Gastroesophageal sphincter (tissue), 4 donors: Measurements from ENCODE around the gene PBOV1. TPM values are rescaled to one million over a fixed set of nuclear protein-coding genes. Genes with fewer than 3 reads are reported as not detected.
"Not testable (repeated sequence)": the region's sequence is repeated elsewhere in the genome, so short reads cannot be mapped to it uniquely, and the experiment has no call there.

Experiments used
- ATAC-seq: fragments of 150-250 bp; one replicate; pipeline ENCODE4 v1.9.1; 2016; ENCODE audit warnings: mild to moderate bottlenecking, moderate library complexity
- H3K27ac ChIP-seq, 4 donors: fragments of 200-600 bp; sonication (generic) in 3 of 4; 1 replicate in 3 of 4; 2 replicates in 1 of 4; pipeline ENCODE4 v1.5.1; 2016 to 2019
- H3K27me3 ChIP-seq: fragments of 200-600 bp; sonication (generic); one replicate; pipeline ENCODE4 v1.5.1; 2019
- H3K36me3 ChIP-seq, 2 donors: fragments of 200-600 bp; sonication (generic); one replicate each; pipeline ENCODE4 v1.5.1; 2019; ENCODE audit warnings: control low read depth in 1 of 2
- H3K4me1 ChIP-seq, 3 donors: fragments of 200-600 bp; sonication (generic); 1 replicate in 2 of 3; 2 replicates in 1 of 3; pipeline ENCODE4 v1.5.1; 2016 to 2019; ENCODE audit warnings: control low read depth in 2 of 3
- H3K4me3 ChIP-seq, 2 donors: fragments of 200-600 bp; sonication (generic); one replicate each; pipeline ENCODE4 v1.5.1; 2019; ENCODE audit warnings: mild to moderate bottlenecking in 1 of 2, moderate library complexity in 1 of 2
- H3K9me3 ChIP-seq, 3 donors: fragments of 200-600 bp; sonication (generic); one replicate each; pipeline ENCODE4 v1.5.1; 2017 to 2019; ENCODE audit warnings: control low read depth in 2 of 3
- CTCF ChIP-seq, 4 experiments: fragments of 200-600 bp in 2 of 4; fragments of 450-650 bp in 2 of 4; sonication (generic) in 1 of 4; IDR thresholded peaks; one replicate each; pipeline ENCODE4 v1.5.1; 2017 to 2019; ENCODE audit warnings: antibody characterized with exemption in 4 of 4, mild to moderate bottlenecking in 2 of 4, moderate library complexity in 2 of 4
- EP300 ChIP-seq: sonication (generic); formaldehyde crosslinking; IDR thresholded peaks from one replicate; pipeline ENCODE4 v1.6.1; 2017; ENCODE audit warnings: antibody characterized with exemption, mild to moderate bottlenecking
- POLR2A ChIP-seq, 2 donors: fragments of 450-650 bp; IDR thresholded peaks; one replicate each; pipeline ENCODE4 v1.6.1; 2017; ENCODE audit warnings: antibody characterized with exemption in 2 of 2, mild to moderate bottlenecking in 2 of 2, moderate library complexity in 1 of 2
- POLR2AphosphoS5 ChIP-seq: sonication (generic); formaldehyde crosslinking; IDR thresholded peaks from one replicate; pipeline ENCODE4 v1.6.1; 2017; ENCODE audit warnings: antibody characterized with exemption
- WGBS, 2 donors: methylation state at CpG; one replicate each; pipeline ENCODE4 v1.1.5; 2018; ENCODE audit warnings: low coverage in 1 of 2; 5-methylcytosine and 5-hydroxymethylcytosine counted together
- total RNA-seq, 4 donors: library from RNA; depleted of rRNA; stranded (reverse); fragments of >200 nt; gene quantifications; one replicate each; pipeline ENCODE4 v1.1.0, GENCODE V29; 2016

Gene PBOV1
- total RNA-seq, 4 donors from 2014 or later: not detected

GRCh38 chr6:138219398-138219797 is 1.1 kb upstream of the PBOV1 start:
- H3K27ac ChIP-seq: no peak overlapping the region
- 93 to 100% methylated on average over 3 of the region's 3 CpGs for WGBS, 2 donors
- no peaks in the 10 kb centered on the region for H3K36me3 ChIP-seq
- H3K4me3 ChIP-seq: no peak overlapping the region
- no peak for ATAC-seq
- H3K9me3 ChIP-seq: no peaks in the 10 kb centered on the region
- no peaks in the 10 kb centered on the region for H3K27me3 ChIP-seq
- no peaks in the 10 kb centered on the region for H3K4me1 ChIP-seq
- TF ChIP-seq POLR2A (IDR thresholded peaks at IDR 0.05) (no peak), CTCF (IDR thresholded peaks at IDR 0.05) (no peak), POLR2AphosphoS5 (no peak), EP300 (no peak)

GRCh38 chr6:138215093-138215782 is 3.1 kb downstream of the PBOV1 start:
- H3K4me3 ChIP-seq: no peak overlapping the region
- H3K4me1 ChIP-seq: no peaks in the 10 kb centered on the region
- H3K27ac ChIP-seq: no peak overlapping the region
- H3K36me3 ChIP-seq: no peaks in the 10 kb centered on the region
- no peaks in the 10 kb centered on the region for H3K9me3 ChIP-seq
- no peaks in the 10 kb centered on the region for H3K27me3 ChIP-seq
- TF ChIP-seq POLR2AphosphoS5: no peak
- no peak for TF ChIP-seq POLR2A (IDR thresholded peaks at IDR 0.05)
- no peak for TF ChIP-seq CTCF (IDR thresholded peaks at IDR 0.05)
- TF ChIP-seq EP300: no peak
- no peak for ATAC-seq
- 70 to 75% methylated on average over 3 to 7 of the region's 7 CpGs for WGBS, 2 donors

DNA sequence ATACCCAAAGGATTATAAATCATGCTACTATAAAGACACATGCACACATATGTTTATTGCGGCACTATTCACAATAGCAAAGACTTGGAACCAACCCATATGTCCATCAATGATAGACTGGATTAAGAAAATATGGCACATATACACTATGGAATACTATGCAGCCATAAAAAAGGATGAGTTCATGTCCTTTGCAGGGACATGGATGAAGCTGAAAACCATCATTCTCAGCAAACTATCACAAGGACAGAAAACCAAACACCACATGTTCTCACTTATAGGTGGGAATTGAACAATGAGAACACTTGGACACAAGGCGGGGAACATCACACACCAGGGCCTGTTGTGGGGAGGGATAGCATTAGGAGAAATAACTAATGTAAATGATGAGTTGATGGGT is 5.8 kb downstream of the PBOV1 start:
- H3K4me1 ChIP-seq, H3K27ac ChIP-seq, H3K36me3 ChIP-seq, H3K27me3 ChIP-seq, ATAC-seq, H3K4me3 ChIP-seq, H3K9me3 ChIP-seq: not testable (repeated sequence)
- WGBS, 2 donors: 94 to 97% methylated on average over 2 of the region's 2 CpGs

GRCh38 chr6:138211601-138212000 is 6.7 kb downstream of the PBOV1 start:
- no peaks in the 10 kb centered on the region for H3K27me3 ChIP-seq
- no peak for ATAC-seq
- TF ChIP-seq EP300 (no peak), CTCF (IDR thresholded peaks at IDR 0.05) (no peak), POLR2A (IDR thresholded peaks at IDR 0.05) (no peak), POLR2AphosphoS5 (no peak)

GRCh38 chr6:138211048-138211581 is 7.2 kb downstream of the PBOV1 start:
- H3K36me3 ChIP-seq: no peaks in the 10 kb centered on the region
- no peak overlapping the region for H3K27ac ChIP-seq
- no peak for TF ChIP-seq CTCF (IDR thresholded peaks at IDR 0.05)
- TF ChIP-seq POLR2A (IDR thresholded peaks at IDR 0.05): no peak
- no peak for TF ChIP-seq POLR2AphosphoS5
- no peak for TF ChIP-seq EP300
- no peaks in the 10 kb centered on the region for H3K4me1 ChIP-seq
- H3K27me3 ChIP-seq: no peaks in the 10 kb centered on the region
- H3K4me3 ChIP-seq: no peak overlapping the region
- no peak for ATAC-seq
- 93 to 94% methylated on average over 2 of the region's 2 CpGs for WGBS, 2 donors
- no peaks in the 10 kb centered on the region for H3K9me3 ChIP-seq

More at GRCh38 chr6:138211601-138212000, 6.7 kb downstream of the PBOV1 start:
- Histone ChIP-seq H3K4me3 (no peak overlapping the region), H3K4me1 (no peaks in the 10 kb centered on the region), H3K9me3 (no peaks in the 10 kb centered on the region), H3K27ac (no peak overlapping the region), H3K36me3 (no peaks in the 10 kb centered on the region)
- 66 to 79% methylated on average over 2 to 5 of the region's 5 CpGs for WGBS, 2 donors
